Heart left ventricle (tissue), 16 donors: ENCODE data around the gene LAPTM5. TPM values are rescaled to one million over a fixed set of nuclear protein-coding genes. Genes with fewer than 3 reads are reported as not detected.

Experiments used
- ATAC-seq, 4 donors: fragments of 200-7000 bp; cut with Tn5 transposase; one replicate each; pipeline ENCODE4 v1.9.1; 2020 to 2022; ENCODE audit warnings: moderate library complexity in 4 of 4, mild to moderate bottlenecking in 3 of 4, moderate number of reproducible peaks in 1 of 4
- DNase-seq, 5 donors: peaks; one replicate each; pipeline ENCODE4 v3.0.0-alpha.2; 2020
- H3K27ac ChIP-seq, 12 donors: fragments of 200-600 bp; sonication (generic) in 4 of 12; one replicate each; pipeline versions ENCODE4 v1.5.0 to v1.8.0; 2016 to 2022; ENCODE audit warnings: mild to moderate bottlenecking in 2 of 12
- H3K27me3 ChIP-seq, 9 donors: fragments of 200-600 bp; sonication (generic) in 2 of 9; one replicate each; pipeline versions ENCODE4 v1.5.1 to v1.8.0; 2016 to 2022; ENCODE audit warnings: mild to moderate bottlenecking in 3 of 9
- H3K36me3 ChIP-seq, 9 donors: fragments of 200-600 bp; sonication (generic) in 2 of 9; one replicate each; pipeline versions ENCODE4 v1.5.0 to v1.8.0; 2018 to 2022; ENCODE audit warnings: mild to moderate bottlenecking in 2 of 9
- H3K4me1 ChIP-seq, 12 donors: fragments of 200-600 bp; sonication (generic) in 4 of 12; one replicate each; pipeline versions ENCODE4 v1.5.0 to v1.8.0; 2016 to 2022; ENCODE audit warnings: mild to moderate bottlenecking in 3 of 12
- H3K4me3 ChIP-seq, 12 donors: fragments of 200-600 bp; sonication (generic) in 4 of 12; one replicate each; pipeline versions ENCODE4 v1.5.0 to v1.8.0; 2017 to 2022; ENCODE audit warnings: mild to moderate bottlenecking in 9 of 12, moderate library complexity in 4 of 12
- H3K9me3 ChIP-seq, 12 donors: fragments of 200-600 bp; sonication (generic) in 4 of 12; one replicate each; pipeline versions ENCODE4 v1.5.0 to v1.8.0; 2016 to 2022; ENCODE audit warnings: mild to moderate bottlenecking in 1 of 12
- CTCF ChIP-seq, 12 donors: fragments of 200-600 bp; sonication (generic) in 4 of 12; IDR thresholded peaks; one replicate each; pipeline versions ENCODE4 v1.5.0 to v1.8.0; 2018 to 2022; ENCODE audit warnings: antibody characterized with exemption in 12 of 12, mild to moderate bottlenecking in 5 of 12
- POLR2A ChIP-seq, 2 donors: fragments of 450-650 bp; IDR thresholded peaks; one replicate each; pipeline ENCODE4 v1.6.1; 2017; ENCODE audit warnings: antibody characterized with exemption in 2 of 2, mild to moderate bottlenecking in 2 of 2, moderate library complexity in 2 of 2
- WGBS, 4 donors: extraction: QIAGEN DNeasy Blood & Tissue Kit in 2 of 4; methylation state at CpG; one replicate each; pipeline versions ENCODE4 v1.1.5 to v1.1.7; 2013 to 2018; 5-methylcytosine and 5-hydroxymethylcytosine counted together
- intact Hi-C, 10 donors: fragments of 100-400 bp; cut with DNase I; formaldehyde crosslinking; loops; one replicate each; pipeline versions ENCODE4 v1.11.1 to v1.14.2; 2022
- polyA plus RNA-seq, 2 donors: library from polyadenylated mRNA; stranded (reverse); fragments of 200-250 nt; gene quantifications; one replicate each; pipeline ENCODE4 v1.2.3, GENCODE V29; 2013
- total RNA-seq, 9 donors: library from RNA; depleted of rRNA in 2 of 9; stranded (reverse); fragments of >200 nt in 2 of 9; fragmentation: NEBNext Ultra II Directional in 3 of 9; extraction: Animal tissue kit (Norgen Biotek cat#: 25700) in 3 of 9; gene quantifications; one replicate each; pipeline versions ENCODE4 v1.1.0 to v1.2.4, GENCODE V29; 2016 to 2023
- donor health status: ischemic (EF 13 %, LVEDD 7.1; RV severe dilation, severe dysfunction).
- donor health status: healthy with polysubstance abuse.
- donor health status: DM: no; HTN: yes; CAD: no.
- donor health status: DM: no; HTN: no; CAD: no.
- donor health status: ischemic (EF 25% LVEDD 6.9; RV normal size, moderate dysfunction).
- donor health status: ischemic (EF 25% LVEDD 5.7; RV mildly dilated, moderate dysfunction).
- donor health status: healthy.
- donor health status: DM: yes; HTN: yes; CAD: no.
- donor health status: ischemic (EF 35%, LVEDD 5.7; RV mildly dilated, moderate dysfunction).
- donor health status: nonischemic (EF 11% LVEDD 7.7; RV severe dilation, severe dysfunction).
- donor health status: DM: yes; HTN: yes; CAD: no.
- donor health status: PGD.
- donor health status: ischemic (EF 29% LVEDD 5.4; RV normal size, mild dysfunction).
- donor health status: nonischemic (EF 23%, LVEDD 6.1; RV moderate dilation, normal function).

Gene LAPTM5
- total and polyA plus RNA-seq, 11 donors = 6.9 to 260 (median 14.3) TPM

- Histone ChIP-seq H3K4me3 (no peak overlapping the region), H3K36me3 (peaks cover 0 to 59% (median 0%) of the 10 kb centered on the region in 9 donors), H3K9me3 (no peaks in the 10 kb centered on the region), H3K4me1 (peaks cover 0 to 60% (median 0%) of the 10 kb centered on the region in 12 donors), H3K27ac (peak overlapping the region in 1 of 12 donors; percentile 32), H3K27me3 (peaks cover 0 to 11% (median 0%) of the 10 kb centered on the region in 9 donors)
- 63 to 70% (median 66%) methylated on average over 12 of the region's 12 CpGs for WGBS, 4 donors
- TF ChIP-seq CTCF (IDR thresholded peaks at IDR 0.05) (no peak), POLR2A (IDR thresholded peaks at IDR 0.05) (no peak)
- DNase-seq = no peak
- intact Hi-C loops = no loop called here
- ATAC-seq = no peak
Observed at GRCh38 chr1:30741239-30741894, 16.2 kb downstream of the LAPTM5 start.

- H3K27ac ChIP-seq = no peak overlapping the region
- ATAC-seq = no peak
- no peaks in the 10 kb centered on the region for H3K9me3 ChIP-seq
- DNase-seq = no peak
- no peak overlapping the region for H3K4me3 ChIP-seq
- H3K4me1 ChIP-seq = peaks cover 0 to 52% (median 0%) of the 10 kb centered on the region in 12 donors
- TF ChIP-seq CTCF (IDR thresholded peaks at IDR 0.05) (no peak), POLR2A (IDR thresholded peaks at IDR 0.05) (no peak)
- peaks cover 0 to 11% (median 0%) of the 10 kb centered on the region in 9 donors for H3K27me3 ChIP-seq
- peaks cover 0 to 67% (median 0%) of the 10 kb centered on the region in 9 donors for H3K36me3 ChIP-seq
- intact Hi-C loops = no loop called here
- 75 to 85% (median 79%) methylated on average over 12 to 15 of the region's 15 CpGs for WGBS, 4 donors
Observed at GRCh38 chr1:30740251-30741238, 17.0 kb downstream of the LAPTM5 start.

GRCh38 chr1:30739601-30740000 is 18.0 kb downstream of the LAPTM5 start:
- Histone ChIP-seq H3K9me3 (no peaks in the 10 kb centered on the region), H3K36me3 (peaks cover 0 to 76% (median 0%) of the 10 kb centered on the region in 9 donors), H3K27ac (no peak overlapping the region), H3K4me3 (no peak overlapping the region), H3K27me3 (peaks cover 0 to 11% (median 0%) of the 10 kb centered on the region in 9 donors), H3K4me1 (peaks cover 0 to 42% (median 0%) of the 10 kb centered on the region in 12 donors)
- 80 to 85% (median 81%) methylated on average over 5 to 8 of the region's 8 CpGs for WGBS, 4 donors
- intact Hi-C loops = no loop called here
- DNase-seq (no peak), ATAC-seq (no peak)
- TF ChIP-seq POLR2A (IDR thresholded peaks at IDR 0.05) (no peak), CTCF (IDR thresholded peaks at IDR 0.05) (no peak)
